Endothelial cell of umbilical vein (primary cell): ENCODE measurements around the gene BAG1. TPM values are rescaled to one million over a fixed set of nuclear protein-coding genes. Genes with fewer than 3 reads are reported as not detected.
A peak's percentile ranks its signal among the peaks of the same experiment; 100 is the strongest.

Source experiments
- BruUV-seq: library from RNA; stranded (reverse); fragments of 400-500 nt; replicated peaks from 2 replicates; lab custom pipeline; 2021; lab: Mats Ljungman, UMichigan
- CTCF ChIA-PET: fragments of 300-600, 350-600 bp; sonication (Branson Sonifier 250); formaldehyde crosslinking; loops from one replicate; lab custom pipeline; 2021; ENCODE audit warnings: antibody characterized with exemption, inconsistent platforms; lab: Charles Lee
- POLR2A ChIA-PET: fragments of 300-600, 350-600 bp; sonication (Branson Sonifier 250); formaldehyde crosslinking; loops from one replicate; lab custom pipeline; 2021; ENCODE audit warnings: antibody characterized with exemption, inconsistent platforms; lab: Charles Lee
- DNase-seq: peaks from one replicate; pipeline ENCODE4 v3.0.0-alpha.2; 2011; ENCODE audit warnings: low read depth, low spot score
- FAIRE-seq: peaks from 2 replicates; lab custom pipeline; 2011; peaks lifted over from hg19 to GRCh38; lab: Jason Lieb, UNC
- H2AFZ ChIP-seq: 2 replicates; pipeline ENCODE4 v1.6.0; 2012; ENCODE audit warnings: low read depth, low read length, control low read depth, inconsistent platforms
- H3K27ac ChIP-seq: 2 replicates; pipeline ENCODE4 v1.5.1; 2011; ENCODE audit warnings: low read depth, mild to moderate bottlenecking, control low read depth, low read length, moderate library complexity; ENCODE audit not compliant: insufficient read depth
- H3K27me3 ChIP-seq, 2 experiments: 2 replicates each; pipeline versions ENCODE4 v1.6.0 to v1.6.1; 2011; ENCODE audit warnings: low read length in 2 of 2, mixed read lengths in 1 of 2; ENCODE audit not compliant: control insufficient read depth in 2 of 2, insufficient read depth in 2 of 2
- H3K36me3 ChIP-seq, 2 experiments: 2 replicates in 1 of 2; 3 replicates in 1 of 2; pipeline ENCODE4 v1.5.1; 2011; ENCODE audit warnings: low read length in 2 of 2, mild to moderate bottlenecking in 1 of 2, moderate library complexity in 1 of 2; ENCODE audit not compliant: control insufficient read depth in 2 of 2, insufficient read depth in 2 of 2; ENCODE audit errors: extremely low read depth in 1 of 2
- H3K4me1 ChIP-seq: 3 replicates; pipeline ENCODE4 v1.5.1; 2011; ENCODE audit warnings: mild to moderate bottlenecking, low read length; ENCODE audit not compliant: control insufficient read depth, insufficient read depth; ENCODE audit errors: extremely low read depth
- H3K4me2 ChIP-seq: 2 replicates; pipeline ENCODE4 v1.6.1; 2011; ENCODE audit warnings: low read length, control low read depth, mixed read lengths; ENCODE audit not compliant: insufficient read depth
- H3K4me3 ChIP-seq, 3 experiments: fragments of 200-600 bp in 1 of 3; sonication (generic), shearing (Covaris generic) in 1 of 3; replicated peaks in 1 of 3; 2 replicates each; pipeline ENCODE4 v1.5.1; 2011 to 2016; ENCODE audit warnings: control low read depth in 3 of 3, low read length in 3 of 3, mild to moderate bottlenecking in 2 of 3, inconsistent platforms in 1 of 3, low read depth in 1 of 3, moderate library complexity in 1 of 3; ENCODE audit not compliant: insufficient read depth in 1 of 3
- H3K79me2 ChIP-seq: 2 replicates; pipeline ENCODE4 v1.6.0; 2012; ENCODE audit warnings: low read length, inconsistent platforms; ENCODE audit not compliant: control insufficient read depth, insufficient read depth
- H3K9ac ChIP-seq: replicated peaks from 2 replicates; pipeline ENCODE3; 2011; ENCODE audit warnings: low read length, control low read depth; ENCODE audit not compliant: insufficient read depth; ENCODE audit errors: extremely low read depth
- H3K9me1 ChIP-seq: replicated peaks from 3 replicates; pipeline ENCODE4 v1.6.0; 2011; ENCODE audit warnings: mild to moderate bottlenecking, low read length; ENCODE audit not compliant: control insufficient read depth, insufficient read depth; ENCODE audit errors: extremely low read depth
- H3K9me3 ChIP-seq: replicated peaks from 2 replicates; pipeline ENCODE4 v1.5.1; 2012; ENCODE audit warnings: low read length, inconsistent platforms; ENCODE audit not compliant: control insufficient read depth, insufficient read depth
- H4K20me1 ChIP-seq: replicated peaks from 2 replicates; pipeline ENCODE3; 2011; ENCODE audit warnings: mild to moderate bottlenecking, low read length; ENCODE audit not compliant: control insufficient read depth, insufficient read depth; ENCODE audit errors: extremely low read depth
- CTCF ChIP-seq, 2 donors: IDR thresholded peaks; 1 replicate in 1 of 2; 2 replicates in 1 of 2; pipeline ENCODE4 v1.5.1; 2011; ENCODE audit warnings: low read length in 2 of 2, mild to moderate bottlenecking in 2 of 2, moderate library complexity in 2 of 2, control low read depth in 1 of 2, inconsistent platforms in 1 of 2, low read depth in 1 of 2; ENCODE audit not compliant: insufficient read depth in 1 of 2; ENCODE audit errors: extremely low read depth in 1 of 2
- EZH2 ChIP-seq: IDR thresholded peaks from 2 replicates; pipeline ENCODE4 v1.6.1; 2012; ENCODE audit warnings: borderline replicate concordance, low read depth, mild to moderate bottlenecking, moderate library complexity, low read length, inconsistent platforms; ENCODE audit not compliant: severe bottlenecking
- FOS ChIP-seq: IDR thresholded peaks from 2 replicates; pipeline ENCODE4 v1.6.1; 2011; ENCODE audit warnings: mild to moderate bottlenecking, low read length, moderate library complexity, borderline replicate concordance; ENCODE audit not compliant: insufficient read depth
- GATA2 ChIP-seq: IDR thresholded peaks from 2 replicates; pipeline ENCODE4 v1.7.0; 2011; ENCODE audit warnings: low read depth, mild to moderate bottlenecking, moderate library complexity, mixed read lengths, low read length; ENCODE audit not compliant: insufficient read length, insufficient read depth
- JUN ChIP-seq: IDR thresholded peaks from 2 replicates; pipeline ENCODE4 v1.6.1; 2011; ENCODE audit warnings: borderline replicate concordance, low read depth; ENCODE audit not compliant: insufficient read length, insufficient read depth
- MAX ChIP-seq: IDR thresholded peaks from 2 replicates; pipeline ENCODE4 v1.6.1; 2011; ENCODE audit not compliant: insufficient read depth, insufficient read length
- MYC ChIP-seq: IDR thresholded peaks from one replicate; pipeline ENCODE4 v1.6.1; 2011; ENCODE audit warnings: mild to moderate bottlenecking, low read depth, low read length
- POLR2A ChIP-seq: IDR thresholded peaks from 2 replicates; pipeline ENCODE4 v1.6.1; 2012; ENCODE audit warnings: low read depth, mild to moderate bottlenecking, control low read depth, low read length
- POLR2AphosphoS5 ChIP-seq: IDR thresholded peaks from 2 replicates; pipeline ENCODE4 v1.6.1; 2012; ENCODE audit warnings: low read depth, mild to moderate bottlenecking, control low read depth, low read length, moderate library complexity; ENCODE audit not compliant: insufficient read depth
- dilution Hi-C: fragments of 300-500 bp; cut with MboI; formaldehyde crosslinking; loops from one replicate; pipeline ENCODE4 v1.15.0; 2019; ENCODE audit warnings: low sequenced_read_pairs; ENCODE audit not compliant: extremely low pct_ligation_motif_present
- intact Hi-C: fragments of 100-400 bp; cut with micrococcal nuclease; formaldehyde crosslinking; loops from one replicate; pipeline ENCODE4 v1.10.0; 2022
- polyA plus RNA-seq, 4 experiments: library from polyadenylated mRNA; depleted of rRNA in 3 of 4; stranded (reverse) in 3 of 4; unstranded in 1 of 4; fragments of >200 nt; gene quantifications; 2 replicates each; pipeline versions ENCODE4 v1.2.1 to v1.2.3, GENCODE V29; 2011 to 2012; ENCODE audit warnings: missing spikeins in 1 of 4
- total RNA-seq: library from RNA; stranded (reverse); gene quantifications from 2 replicates; pipeline ENCODE4 v1.2.3, GENCODE V29; 2021

The BAG1 gene
- total and polyA plus RNA-seq, 2 donors (not counting 3 experiments of a cell fraction or from before 2014, with no cell fraction given), result 44.6 to 87.4 TPM

GRCh38 chr9:33289496-33289895 lies 25.0 kb upstream of the BAG1 start:
- no peak for FAIRE-seq
- POLR2A ChIA-PET, result interaction anchor here (0.7 to 1.6 kb wide), 6 partner anchors 16 to 265 kb away, joined by 3 to 10 read pairs (median 4); partner anchors contain the start of genes BAG1, CHMP5 and NOL6
- TF ChIP-seq POLR2A (no peak), MYC (no peak), JUN (no peak), POLR2AphosphoS5 (no peak), MAX (no peak), FOS (no peak), EZH2 (no peak), CTCF (IDR thresholded peaks at IDR 0.05; ENCODE audit: extremely low read depth in 1 of 2, insufficient read depth in 1 of 2, low read depth in 1 of 2, low read length in 2 of 2) (no peak), GATA2 (no peak)
- no peaks in the 10 kb centered on the region for H3K9me1 ChIP-seq
- CTCF ChIA-PET, result interaction anchor here (0.6 to 2.8 kb wide), 11 partner anchors 16 to 228 kb away, joined by 3 to 31 read pairs (median 5); no protein-coding TSS in a partner anchor
- H3K4me3 ChIP-seq, result peak overlapping the region in 2 of 3 experiments; percentile 57 to 79
- H3K79me2 ChIP-seq, result peaks cover 30% of the 10 kb centered on the region
- H2AFZ ChIP-seq, result no peak overlapping the region
- DNase-seq, result peak; percentile 23
- H3K27me3 ChIP-seq, result no peaks in the 10 kb centered on the region
- H3K36me3 ChIP-seq, result peaks cover 0 to under 1% of the 10 kb centered on the region in 2 experiments
- no peaks in the 10 kb centered on the region for H4K20me1 ChIP-seq
- peaks cover 13% of the 10 kb centered on the region for H3K4me1 ChIP-seq
- H3K4me2 ChIP-seq, result peak overlapping the region; percentile 95
- peak overlapping the region; percentile 100 for H3K9ac ChIP-seq
- dilution Hi-C loops, result no loop called here
- BruUV-seq, result no TSS peak
- intact Hi-C loops, result loop anchor here (5.0 kb wide), 3 partner anchors 63 to 433 kb away; partner anchors contain the start of gene AQP7
- H3K27ac ChIP-seq, result peak overlapping the region; percentile 92
- H3K9me3 ChIP-seq, result no peaks in the 10 kb centered on the region
